Gastroesophageal sphincter (tissue), 3 donors: ENCODE data around the gene TPM3.

ENCODE experiments used
- CTCF ChIP-seq, 4 experiments: fragments of 200-600 bp in 2 of 4; fragments of 450-650 bp in 2 of 4; sonication (generic) in 1 of 4; IDR thresholded peaks; one replicate each; pipeline ENCODE4 v1.5.1; 2017 to 2019; ENCODE audit warnings: antibody characterized with exemption in 4 of 4, mild to moderate bottlenecking in 2 of 4, moderate library complexity in 2 of 4
- POLR2AphosphoS5 ChIP-seq: sonication (generic); formaldehyde crosslinking; IDR thresholded peaks from one replicate; pipeline ENCODE4 v1.6.1; 2017; ENCODE audit warnings: antibody characterized with exemption

GRCh38 chr1:154221278-154222001 is 29.5 kb upstream of the TPM3 start:
- TF ChIP-seq POLR2AphosphoS5, result no peak
- no peak for TF ChIP-seq CTCF (IDR thresholded peaks at IDR 0.05)
